Activated naive CD4-positive, alpha-beta T cell treated with anti-CD3 and anti-CD28 coated beads, Interleukin-2, amount 50 U/mL, for 16 hours (primary cell): ENCODE data around the gene EPB41.
"Not testable (repeated sequence)": the region's sequence is repeated elsewhere in the genome, so short reads cannot be mapped to it uniquely, and the experiment has no call there.

Source experiments
- DNase-seq: peaks from one replicate; pipeline ENCODE4 v3.0.0-alpha.2; 2020

The EPB41 gene

GRCh38 chr1:28914228-28915030 is at the start of gene EPB41:
EPB41 (plus strand) TSS chr1:28914569; CDS start chr1:28987438, 72,869 bp downstream.
- DNase-seq, result peak; percentile 92

DNA sequence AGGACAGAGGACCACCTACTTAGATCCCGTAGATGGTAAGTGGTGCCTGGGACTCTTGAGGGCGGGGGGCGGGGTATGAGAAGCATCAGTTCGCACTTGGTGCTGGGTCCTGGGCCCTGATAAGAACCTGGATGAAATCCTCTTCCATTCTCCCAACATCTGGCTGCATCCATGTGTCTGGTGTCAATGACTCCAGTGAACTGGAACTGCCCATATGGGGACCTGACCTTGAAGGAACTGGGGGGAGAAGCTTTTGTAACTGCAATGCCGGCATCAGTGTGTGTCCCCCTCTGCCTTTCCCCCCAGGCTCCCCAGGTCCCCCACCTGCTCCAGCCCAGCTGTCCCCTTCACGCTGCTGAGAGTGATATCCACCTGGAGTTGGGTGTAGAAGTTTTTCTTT is 49.7 kb upstream of the EPB41 start:
- DNase-seq, result no peak

GRCh38 chr1:28865997-28866650 is 48.2 kb upstream of the EPB41 start:
- DNase-seq, result no peak

- no peak for DNase-seq
Measured at GRCh38 chr1:28867850-28868249, 46.5 kb upstream of the EPB41 start.

DNA sequence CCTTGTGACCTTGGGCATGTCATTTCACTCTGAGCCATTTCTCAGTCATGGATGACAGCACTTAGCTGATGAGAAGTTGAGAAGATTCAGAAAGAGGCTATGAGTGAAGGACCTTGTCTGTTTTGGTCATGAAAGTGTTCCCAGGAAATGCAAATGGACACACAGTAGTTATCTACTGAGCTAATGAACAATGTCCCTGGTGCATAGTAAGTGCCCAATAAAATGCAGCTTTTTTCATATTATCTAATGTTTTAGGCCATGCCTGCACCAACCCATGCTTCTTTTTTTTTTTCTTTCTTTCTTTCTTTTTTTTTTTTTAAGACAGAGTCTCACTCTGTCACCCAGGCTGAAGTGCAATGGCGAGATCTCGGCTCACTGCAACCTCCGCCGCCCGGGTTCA is 44.4 kb upstream of the EPB41 start:
- DNase-seq, result no peak

DNA sequence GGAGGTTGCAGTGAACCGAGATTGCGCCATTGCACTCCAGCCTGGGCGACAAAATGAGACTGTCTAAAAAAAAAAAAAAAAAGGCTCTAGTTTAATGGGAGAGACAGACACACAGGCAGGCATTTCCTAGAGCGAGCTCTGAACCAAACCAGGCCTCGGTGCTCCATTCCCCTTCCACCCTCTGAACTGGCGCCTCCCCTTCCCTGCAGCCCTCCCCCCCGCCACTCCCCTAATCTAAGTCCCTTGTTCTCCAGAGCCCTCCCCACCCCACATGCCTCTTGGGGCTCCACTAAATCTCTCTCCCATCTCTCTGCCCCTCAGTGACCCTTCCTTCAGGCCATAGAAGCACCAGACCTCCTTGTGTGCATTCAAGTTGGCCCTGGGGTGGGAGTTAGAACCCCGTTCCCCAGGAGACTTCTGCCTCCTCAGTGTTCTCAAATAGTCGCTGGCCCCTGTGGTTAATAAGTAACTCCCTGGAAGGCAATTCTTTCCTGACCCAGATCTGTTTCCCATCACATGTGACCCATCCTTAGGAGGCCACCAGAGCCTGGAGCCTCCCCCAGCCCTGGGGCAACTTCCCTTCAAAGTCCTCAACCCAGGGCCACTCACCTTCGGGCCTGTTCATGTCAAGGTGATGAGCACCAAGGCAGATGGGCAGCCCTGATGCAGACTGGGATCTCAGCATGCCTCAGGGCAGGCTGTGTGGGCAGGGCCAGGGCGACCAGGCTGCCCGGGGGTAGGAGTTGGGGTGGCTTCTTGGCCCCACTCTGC is 42.6 kb upstream of the EPB41 start:
- no peak for DNase-seq

DNA sequence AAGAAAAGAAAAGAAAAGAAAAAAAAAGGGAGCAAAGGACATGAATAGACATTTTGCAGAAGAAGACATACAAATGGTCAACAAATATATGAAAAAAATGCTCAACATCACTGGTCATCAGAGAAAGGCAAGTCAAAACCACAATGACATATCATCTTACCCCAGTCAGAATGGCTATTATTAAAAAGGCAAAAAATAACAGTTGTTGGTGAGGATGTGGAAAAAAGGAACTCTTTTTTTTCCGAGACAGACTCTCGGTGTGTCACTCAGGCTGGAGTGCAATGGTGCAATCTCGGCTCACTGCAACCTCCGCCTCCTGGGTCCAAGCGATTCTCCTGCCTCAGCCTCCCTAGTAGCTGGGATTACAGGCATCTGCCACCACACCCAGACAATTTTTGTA is 39.2 kb upstream of the EPB41 start:
- DNase-seq, result not testable (repeated sequence)

DNA sequence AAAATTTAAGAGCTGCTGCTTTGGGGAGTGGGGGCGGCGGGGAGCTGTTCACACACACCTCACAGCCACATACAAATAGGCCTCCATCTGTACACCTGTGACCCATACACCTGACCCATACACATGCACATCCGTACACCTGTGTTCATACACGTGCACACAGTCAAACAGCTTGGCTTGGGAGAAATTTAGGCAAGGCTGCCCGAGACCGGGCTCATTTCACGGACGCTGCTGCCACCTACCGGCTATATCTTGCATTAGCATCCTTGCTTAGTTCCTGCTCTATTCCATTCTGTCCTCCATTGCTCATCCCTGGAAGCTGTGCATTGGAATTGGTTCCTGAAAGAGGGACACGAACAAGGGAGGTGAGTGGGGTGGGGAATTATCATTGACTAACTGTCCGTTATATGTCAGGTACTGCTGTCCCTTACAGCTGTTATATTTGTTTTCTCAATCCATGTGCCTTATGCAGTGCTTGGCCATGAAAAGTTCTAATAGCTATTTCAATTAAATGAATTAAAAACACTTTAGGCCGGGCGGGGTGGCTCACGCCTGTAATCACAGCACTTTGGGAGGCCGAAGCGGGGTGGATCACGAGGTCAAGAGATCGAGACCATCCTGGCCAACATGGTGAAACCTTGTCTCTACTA is 37.1 kb upstream of the EPB41 start:
- peak; percentile 73 for DNase-seq

GRCh38 chr1:28878796-28879195 is 35.6 kb upstream of the EPB41 start:
- DNase-seq, result no peak

- DNase-seq, result peak; percentile 79
Measured at GRCh38 chr1:28882009-28882628, 32.2 kb upstream of the EPB41 start.

DNA sequence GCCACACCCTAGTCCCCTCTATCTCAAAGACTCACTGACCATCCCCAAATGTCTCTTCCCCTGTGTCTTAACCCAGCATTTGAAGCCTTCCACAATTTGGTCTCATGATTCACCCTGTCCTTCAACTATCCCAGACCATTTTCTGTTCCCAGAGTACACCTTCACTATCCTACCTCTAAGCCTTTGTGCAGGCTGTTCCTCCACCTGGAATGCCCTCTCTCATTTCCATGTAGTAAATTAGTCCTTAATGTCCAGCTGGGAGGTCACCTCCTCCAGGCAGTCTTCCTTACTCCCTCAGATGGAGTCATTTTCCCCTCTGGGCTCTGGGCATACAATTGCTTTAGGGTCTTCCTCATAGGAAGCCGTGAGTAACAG is 31.1 kb upstream of the EPB41 start:
- DNase-seq, result no peak

DNA sequence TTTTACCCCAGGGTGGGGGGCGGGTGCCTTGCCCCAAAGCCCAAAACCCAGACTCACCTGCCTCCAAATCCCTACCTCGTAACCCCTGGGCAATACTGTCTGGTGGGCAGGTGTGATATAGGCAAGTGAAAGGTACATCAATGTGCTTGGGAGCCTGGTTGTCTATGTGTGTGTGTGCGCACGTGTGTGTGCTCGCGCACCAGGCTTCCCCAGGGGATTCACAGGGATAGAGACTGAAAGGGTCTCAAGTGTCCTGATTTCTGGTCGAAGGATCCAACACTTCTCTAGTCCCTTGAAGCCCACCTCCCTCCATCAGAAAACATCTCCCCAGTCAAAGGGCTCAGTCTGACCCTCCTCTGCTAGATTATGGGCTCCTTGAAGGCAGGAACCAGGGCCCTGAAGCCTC is 28.9 kb upstream of the EPB41 start:
- no peak for DNase-seq

GRCh38 chr1:28885977-28886730 is 28.2 kb upstream of the EPB41 start:
- no peak for DNase-seq

DNA sequence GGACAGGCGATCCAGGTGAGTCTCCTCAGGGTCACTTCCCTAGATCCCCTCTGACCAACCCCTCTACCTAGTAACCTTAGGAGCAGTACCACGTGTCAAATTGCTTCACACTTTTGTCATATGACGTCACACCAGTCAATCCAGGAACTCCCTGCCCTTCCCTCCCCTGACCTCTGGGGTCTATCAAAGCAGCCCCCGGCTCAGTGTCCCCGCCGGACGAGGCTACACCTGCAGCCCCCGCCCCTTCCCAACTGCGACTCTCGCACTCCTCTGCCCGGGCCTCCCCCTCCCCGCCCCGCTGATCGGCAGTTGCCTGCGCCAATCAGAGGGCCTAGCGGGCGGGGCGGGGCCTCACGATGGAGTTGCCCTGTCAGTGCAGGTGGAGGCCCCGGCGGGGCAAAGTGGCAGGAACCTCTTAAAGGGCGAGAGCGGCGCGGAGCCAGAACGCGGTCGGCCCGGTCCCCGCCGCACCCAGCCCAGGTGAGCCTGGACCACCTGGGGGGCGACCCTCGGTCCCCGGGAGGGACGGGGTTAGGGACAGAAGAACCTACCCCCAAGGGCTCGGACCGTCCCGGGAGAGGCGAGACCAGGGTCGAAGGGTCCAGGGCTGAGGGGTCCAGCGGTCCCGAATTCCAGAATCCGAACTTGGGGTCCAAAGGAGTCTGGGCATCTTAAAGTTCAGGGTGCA is 27.5 kb upstream of the EPB41 start:
- peak; percentile 93 for DNase-seq

GRCh38 chr1:28887419-28887834 is 26.9 kb upstream of the EPB41 start:
- DNase-seq, result peak; percentile 27

DNA sequence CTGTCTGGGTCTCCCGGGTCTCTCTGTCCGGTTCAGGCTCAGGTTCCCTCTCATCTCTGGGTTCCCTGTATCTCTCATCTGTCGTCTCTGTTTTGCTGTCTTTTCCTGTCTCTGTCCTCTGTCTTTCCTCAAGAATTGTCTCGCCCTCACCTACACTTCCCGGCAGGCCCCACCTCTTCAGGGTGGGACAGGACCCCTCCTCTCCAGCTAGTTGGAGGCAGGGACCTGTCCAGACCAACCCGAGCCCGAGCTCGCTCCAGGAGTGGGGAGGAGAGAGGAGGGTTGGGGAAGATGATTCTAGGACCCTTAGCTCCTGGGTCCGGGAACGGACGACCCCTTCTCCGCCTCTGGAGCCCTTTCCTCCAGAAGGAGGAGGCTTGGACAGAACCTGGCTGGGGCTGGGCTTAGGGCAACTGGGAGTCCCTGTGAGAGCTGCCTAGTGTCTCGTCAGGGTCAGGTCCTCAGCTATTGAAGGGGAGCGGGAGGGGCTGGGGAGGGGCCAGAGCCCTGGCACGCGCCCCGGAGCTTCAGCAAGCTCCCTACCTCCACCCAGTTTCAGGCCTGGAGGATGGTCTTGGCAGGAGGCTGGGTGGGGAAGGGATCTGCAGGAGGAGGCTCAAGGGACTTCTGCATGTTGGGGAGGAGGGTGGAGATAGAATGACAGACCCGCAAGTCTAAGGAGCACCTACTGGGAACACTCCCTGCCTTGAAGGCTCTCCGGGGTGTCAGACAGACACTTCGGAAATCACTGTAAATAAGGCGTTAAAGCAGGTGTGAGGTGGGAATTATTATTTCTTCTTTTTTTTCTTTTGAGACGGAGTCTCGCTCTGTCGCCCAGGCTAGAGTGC is 26.3 kb upstream of the EPB41 start:
- no peak for DNase-seq

DNA sequence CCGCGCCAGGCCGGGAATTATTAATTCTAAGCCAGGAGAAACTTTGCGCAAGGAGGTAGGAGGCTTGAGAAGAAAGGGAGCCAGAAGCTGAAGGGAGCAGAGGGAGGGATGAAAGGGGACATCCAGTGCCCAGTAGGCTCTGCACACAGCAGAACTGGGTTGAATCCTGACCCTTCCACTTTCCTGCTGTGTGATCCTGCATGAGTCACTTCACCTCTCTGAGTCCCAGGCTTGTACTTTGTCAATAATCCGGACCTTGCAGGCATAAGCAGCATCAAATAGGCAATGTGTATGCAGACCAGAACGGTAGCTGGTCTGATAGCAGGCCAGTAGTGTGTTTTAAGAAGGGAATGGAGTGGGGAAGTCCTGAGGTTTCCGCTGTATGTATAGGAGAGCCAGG is 25.5 kb upstream of the EPB41 start:
- DNase-seq, result no peak

GRCh38 chr1:28889357-28889756 is 25.0 kb upstream of the EPB41 start:
- no peak for DNase-seq

- no peak for DNase-seq
Measured at GRCh38 chr1:28890435-28890834, 23.9 kb upstream of the EPB41 start.

- DNase-seq, result no peak
Measured at GRCh38 chr1:28890836-28891235, 23.5 kb upstream of the EPB41 start.
